Choroid plexus epithelial cell (primary cell): ENCODE results near the gene TGM2.

Experiments
- DNase-seq: peaks from one replicate; pipeline ENCODE4 v3.0.0-alpha.2; 2010; ENCODE audit warnings: low read depth
- H3K4me3 ChIP-seq: 2 replicates; pipeline ENCODE4 v1.5.1; 2011; ENCODE audit warnings: low read depth, mild to moderate bottlenecking, control low read depth, low read length, moderate library complexity
- CTCF ChIP-seq: conservative IDR thresholded peaks from 2 replicates; pipeline ENCODE4 v1.5.1; 2011; ENCODE audit warnings: low read depth, mild to moderate bottlenecking, control low read depth, inconsistent platforms, low read length, moderate library complexity

TGM2 gene

DNA sequence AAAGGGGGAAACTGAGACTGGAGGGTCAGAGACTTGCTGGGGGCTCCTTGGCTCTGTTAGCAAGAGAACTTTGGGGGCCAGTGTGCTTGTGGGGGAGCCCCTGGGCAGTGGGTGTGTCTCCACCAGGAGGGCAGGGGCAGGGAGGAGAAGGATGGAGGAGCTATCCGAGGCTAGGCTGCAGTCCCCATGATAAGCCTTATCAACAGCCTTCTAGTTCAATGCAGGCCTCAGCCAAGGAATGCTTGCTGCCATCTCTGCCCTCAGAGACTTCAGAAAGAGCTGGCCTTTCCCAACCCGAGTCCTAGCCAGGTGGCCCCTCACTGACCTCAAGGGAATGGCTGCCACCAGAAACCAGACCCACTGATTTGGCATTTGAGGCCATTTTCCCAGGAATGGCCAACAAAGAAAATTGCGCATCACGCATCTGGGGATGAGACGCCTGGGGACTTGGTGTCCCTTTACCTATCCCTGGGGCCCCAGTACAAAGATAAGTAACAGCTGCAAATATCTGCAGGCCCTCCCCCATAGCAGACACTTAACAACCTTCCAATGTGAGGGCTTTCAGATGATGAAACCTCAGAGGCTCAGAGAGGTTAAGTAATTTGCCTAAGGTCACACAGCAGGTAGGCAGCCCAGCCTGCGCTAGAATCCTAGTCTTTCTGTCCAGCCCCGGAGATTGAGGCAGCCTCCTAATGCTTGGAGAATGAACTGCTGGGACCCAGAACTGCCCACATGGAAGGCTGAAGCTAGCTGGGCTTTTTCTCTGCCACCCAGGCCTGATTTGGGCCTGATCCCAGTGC, 4.9 kb downstream of the TGM2 start:
- TF ChIP-seq CTCF, result no peak
- DNase-seq, result no peak
- H3K4me3 ChIP-seq, result no peak overlapping the region

DNA sequence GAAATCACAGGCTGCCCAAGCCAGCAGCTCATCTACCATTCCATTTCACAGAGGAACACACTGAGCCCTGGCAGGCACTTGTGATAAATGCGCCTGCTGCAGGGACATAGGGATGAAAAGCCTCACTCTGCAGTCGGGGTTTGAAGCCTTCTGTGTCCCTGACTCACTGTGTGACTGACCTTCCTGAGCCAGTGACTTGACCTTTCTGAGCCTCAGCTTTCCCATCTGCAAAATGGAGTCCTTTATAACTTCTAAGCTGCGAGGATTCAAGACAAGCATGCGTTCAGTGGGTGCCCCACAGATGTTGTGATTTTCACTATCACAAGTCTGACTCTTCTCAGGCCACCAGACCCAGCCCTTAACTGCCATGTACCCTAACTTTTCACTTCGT, 5.5 kb downstream of the TGM2 start:
- no peak for TF ChIP-seq CTCF
- H3K4me3 ChIP-seq, result no peak overlapping the region
- no peak for DNase-seq

- no peak overlapping the region for H3K4me3 ChIP-seq
- DNase-seq, result no peak
- TF ChIP-seq CTCF, result no peak
Observed at GRCh38 chr20:38158701-38159351, 6.2 kb downstream of the TGM2 start.

DNA sequence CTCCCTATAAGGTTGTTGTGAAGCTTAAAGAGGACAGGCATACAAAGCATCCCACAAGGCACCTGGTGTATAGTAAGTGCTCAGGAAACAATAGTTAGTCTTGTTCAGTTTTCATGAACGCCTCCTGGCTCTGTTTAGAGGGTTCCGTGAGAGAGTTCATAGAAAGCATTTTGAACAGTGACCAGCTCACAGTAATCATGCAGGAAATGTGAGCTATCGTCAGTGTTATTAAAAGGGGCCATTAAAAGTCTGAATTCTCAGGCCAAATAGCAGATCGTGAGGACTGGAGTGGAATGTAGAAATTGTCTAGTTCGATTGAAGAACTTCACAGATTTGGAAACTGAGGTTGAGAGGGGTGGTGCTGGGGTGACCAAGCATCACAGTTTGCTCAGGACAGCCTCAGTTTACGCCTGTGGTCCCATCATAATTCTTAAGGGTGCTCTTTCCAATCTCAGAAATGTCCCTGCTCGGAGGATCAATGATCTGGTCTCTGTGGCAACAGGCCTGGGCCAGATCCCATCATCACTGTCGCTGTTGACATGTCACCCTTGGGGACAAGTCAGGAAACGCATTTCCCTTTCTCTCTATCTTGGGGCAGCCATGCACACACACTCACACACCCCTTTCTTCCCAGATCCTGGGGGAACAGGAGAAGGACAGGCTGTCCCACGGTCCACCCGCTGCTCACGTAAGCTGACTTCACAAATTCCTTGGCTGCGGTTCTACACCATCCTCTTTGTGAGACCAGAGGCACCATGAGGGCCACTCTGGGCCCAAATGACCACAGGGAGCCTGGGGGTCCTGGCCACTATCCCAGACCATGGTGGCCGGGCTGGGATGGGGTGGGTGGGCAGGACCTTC, 7.2 kb downstream of the TGM2 start:
- no peak overlapping the region for H3K4me3 ChIP-seq
- no peak for TF ChIP-seq CTCF
- DNase-seq, result no peak

DNA sequence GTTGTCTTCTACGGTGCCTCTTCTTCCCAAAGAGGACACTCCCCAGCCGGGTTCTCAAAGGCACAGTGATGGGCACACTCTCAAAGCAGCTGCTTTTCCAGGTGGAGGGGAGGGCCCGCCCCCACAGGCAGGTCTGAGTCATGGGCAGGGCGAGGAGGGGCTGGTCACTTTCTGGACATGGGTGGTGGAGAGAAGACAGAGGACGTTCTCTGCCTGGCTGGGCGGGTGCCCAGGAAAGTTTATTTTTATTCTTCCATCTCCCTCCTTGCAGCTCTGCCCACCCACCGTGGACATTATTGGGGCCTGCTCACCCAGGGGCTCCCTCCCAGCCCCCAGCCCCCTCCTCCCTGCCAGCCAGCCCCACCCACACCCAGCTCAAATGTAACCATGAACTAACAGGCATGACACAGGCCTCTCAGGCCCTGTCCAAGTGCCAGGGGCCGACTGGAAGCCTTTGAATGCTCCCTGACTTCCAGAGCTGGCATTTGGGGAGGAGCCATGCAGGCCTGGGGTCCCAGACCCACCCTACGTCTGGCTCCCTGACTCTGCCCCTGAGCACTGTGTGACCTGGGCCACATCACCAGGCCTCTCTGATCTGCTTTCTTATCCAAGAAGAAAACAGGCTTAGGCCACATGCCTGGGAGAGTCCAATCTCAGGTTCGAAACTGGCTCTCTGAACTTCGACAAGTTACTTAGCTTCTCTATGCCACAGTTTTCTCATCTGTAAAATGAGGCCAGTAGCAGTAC, 8.0 kb downstream of the TGM2 start:
- H3K4me3 ChIP-seq, result no peak overlapping the region
- no peak for TF ChIP-seq CTCF
- no peak for DNase-seq

GRCh38 chr20:38156280-38156679, 8.8 kb downstream of the TGM2 start:
- no peak for DNase-seq
- H3K4me3 ChIP-seq, result no peak overlapping the region
- TF ChIP-seq CTCF, result no peak
